HG03108 (cell line): Measurements from ENCODE around the gene AKAP8.
"Not testable (repeated sequence)": the region's sequence is repeated elsewhere in the genome, so short reads cannot be mapped to it uniquely, and the experiment has no call there.

Experiments used
- ATAC-seq: cut with Tn5 transposase; IDR thresholded peaks from one replicate; pipeline ENCODE4 v1.9.1; 2021; ENCODE audit warnings: moderate library complexity; ENCODE audit not compliant: unreplicated experiment

AKAP8 gene

GRCh38 chr19:15404097-15404779, 24.7 kb upstream of the AKAP8 start:
- ATAC-seq = no peak

DNA sequence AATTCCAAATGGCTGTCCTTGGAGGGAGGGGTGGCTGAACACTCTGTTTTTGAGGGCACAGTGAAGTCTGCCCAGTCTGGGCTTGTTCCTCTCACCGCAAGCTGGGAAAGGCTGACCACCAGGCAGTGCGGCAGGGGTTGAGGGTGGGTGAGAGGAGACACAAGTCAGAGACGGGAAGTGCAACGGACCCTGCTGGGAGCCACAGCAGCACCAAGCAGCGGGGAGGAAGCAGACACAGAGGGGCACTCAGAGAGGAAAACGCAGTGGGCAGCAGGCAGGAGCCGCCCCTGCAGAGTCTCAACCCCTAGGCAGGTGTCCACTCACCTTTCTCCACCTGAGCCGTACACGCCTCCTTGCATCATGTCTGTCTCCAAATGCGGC, 23.6 kb upstream of the AKAP8 start:
- no peak for ATAC-seq

- ATAC-seq = no peak
Observed at GRCh38 chr19:15402411-15403150, 23.0 kb upstream of the AKAP8 start.

DNA sequence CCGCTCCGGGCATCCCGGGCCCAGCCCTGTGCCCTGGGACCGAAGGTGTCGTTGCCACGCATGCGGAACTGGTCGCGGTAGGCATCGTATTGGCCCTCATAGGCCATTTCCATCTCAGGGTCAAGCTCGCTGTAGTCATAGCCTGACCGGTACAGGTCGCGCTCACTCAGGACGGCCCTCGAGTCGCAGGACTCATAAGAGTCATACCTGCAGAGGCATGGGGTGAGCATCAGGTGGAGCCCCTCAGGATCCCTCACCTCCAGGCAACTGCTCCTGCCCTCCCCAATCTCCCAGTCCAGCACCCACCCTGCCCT, 21.8 kb upstream of the AKAP8 start:
- ATAC-seq = no peak

DNA sequence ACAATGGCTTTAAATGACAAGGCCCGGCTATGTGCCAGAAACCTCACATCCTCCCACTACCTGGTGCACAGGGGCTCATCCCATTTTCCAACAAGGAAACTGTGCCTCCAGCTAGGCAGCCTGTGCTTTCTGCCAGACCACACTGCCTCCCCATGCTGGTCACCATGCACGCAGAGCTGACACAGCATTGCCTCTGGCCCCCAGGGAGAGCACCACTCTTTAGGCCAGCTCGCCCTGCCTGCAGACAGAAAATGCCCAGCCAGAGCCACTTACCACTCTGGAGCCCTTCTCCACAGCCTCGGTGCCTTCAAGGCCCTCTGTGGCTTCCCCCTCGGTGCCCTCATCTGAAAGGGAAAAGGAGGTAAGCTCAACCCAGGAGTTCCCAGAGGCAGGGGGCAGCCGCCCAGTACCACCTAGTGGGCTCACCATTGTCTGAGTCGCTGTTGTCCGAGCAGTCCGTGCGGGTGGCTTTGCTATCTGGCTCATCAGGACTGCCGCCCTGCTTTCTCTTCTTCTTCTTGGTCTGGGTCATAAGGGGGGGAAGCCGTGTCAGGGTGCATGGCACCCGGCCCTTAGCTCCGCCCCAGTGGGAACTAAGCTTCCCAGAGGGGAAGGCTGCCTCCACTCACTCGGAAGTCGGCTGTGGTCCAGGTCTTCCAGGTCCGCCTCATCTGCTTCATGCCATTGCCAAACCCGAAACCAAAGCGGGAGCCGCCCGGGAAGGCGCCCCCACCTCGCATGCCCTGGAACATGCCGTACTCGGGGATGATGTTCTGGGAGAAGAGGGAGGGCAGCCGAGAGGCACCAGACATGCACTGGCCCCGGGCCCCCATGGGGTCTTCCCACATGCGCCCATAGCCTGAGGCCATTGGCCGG, 21.2 kb upstream of the AKAP8 start:
- ATAC-seq = no peak

GRCh38 chr19:15399635-15400034, 20.0 kb upstream of the AKAP8 start:
- no peak for ATAC-seq

DNA sequence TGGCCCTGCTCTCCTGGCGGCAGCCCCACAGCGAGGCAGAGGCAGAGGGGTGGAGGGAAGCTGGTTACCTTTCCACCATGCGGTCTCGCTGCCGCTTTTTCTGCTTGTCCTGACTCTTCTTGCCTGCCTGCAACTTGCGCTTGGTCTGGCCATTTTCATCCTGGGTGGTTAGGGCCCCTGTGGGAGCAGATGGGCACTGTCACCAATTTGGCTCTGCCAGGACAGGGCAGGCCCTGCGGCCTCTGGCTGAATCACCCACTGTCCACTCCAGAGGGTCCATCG, 19.6 kb upstream of the AKAP8 start:
- no peak for ATAC-seq

- no peak for ATAC-seq
Observed at GRCh38 chr19:15398501-15399233, 19.1 kb upstream of the AKAP8 start.

DNA sequence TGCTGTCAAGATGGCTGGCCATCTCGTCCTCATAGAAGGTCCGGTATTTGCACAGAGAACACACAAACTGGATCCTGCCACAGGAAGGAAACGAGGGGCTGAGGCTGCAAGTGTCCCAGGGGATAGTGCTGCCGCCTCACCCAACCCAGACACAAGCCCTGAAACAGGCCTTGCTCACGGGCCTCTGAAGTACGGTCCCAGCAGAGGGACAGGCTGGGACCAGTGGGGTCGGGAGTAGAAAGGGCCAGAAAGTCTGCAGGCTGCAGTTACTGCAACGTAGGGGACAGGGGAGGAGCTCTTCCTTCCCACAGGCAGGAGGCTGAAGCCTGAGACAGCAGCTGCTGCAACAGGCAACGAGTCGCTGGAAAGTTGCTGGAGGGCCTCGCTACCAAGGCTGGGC, 18.2 kb upstream of the AKAP8 start:
- no peak for ATAC-seq

DNA sequence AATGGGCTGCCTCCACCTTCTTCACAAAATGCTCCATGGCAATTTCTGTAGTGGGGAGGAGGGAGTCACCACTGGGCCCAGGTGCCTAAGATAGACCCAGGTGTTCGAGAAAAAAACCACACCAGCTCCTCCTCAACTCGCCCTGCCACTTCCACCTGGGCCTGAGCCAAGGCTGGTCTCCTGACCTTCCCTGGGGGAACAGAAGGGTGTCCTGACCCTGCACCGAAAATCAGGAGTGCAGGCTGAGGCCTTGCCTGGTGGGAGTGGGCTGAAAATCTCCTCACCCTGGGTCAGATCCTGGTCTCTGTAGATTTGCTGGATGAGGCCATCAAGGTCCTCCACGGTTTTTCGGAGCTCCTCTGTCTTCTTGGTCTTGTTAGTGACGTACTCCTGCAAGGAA, 17.6 kb upstream of the AKAP8 start:
- no peak for ATAC-seq

GRCh38 chr19:15396436-15396835, 16.8 kb upstream of the AKAP8 start:
- ATAC-seq = no peak

- not testable (repeated sequence) for ATAC-seq
Observed at GRCh38 chr19:15395251-15395650, 15.7 kb upstream of the AKAP8 start.

DNA sequence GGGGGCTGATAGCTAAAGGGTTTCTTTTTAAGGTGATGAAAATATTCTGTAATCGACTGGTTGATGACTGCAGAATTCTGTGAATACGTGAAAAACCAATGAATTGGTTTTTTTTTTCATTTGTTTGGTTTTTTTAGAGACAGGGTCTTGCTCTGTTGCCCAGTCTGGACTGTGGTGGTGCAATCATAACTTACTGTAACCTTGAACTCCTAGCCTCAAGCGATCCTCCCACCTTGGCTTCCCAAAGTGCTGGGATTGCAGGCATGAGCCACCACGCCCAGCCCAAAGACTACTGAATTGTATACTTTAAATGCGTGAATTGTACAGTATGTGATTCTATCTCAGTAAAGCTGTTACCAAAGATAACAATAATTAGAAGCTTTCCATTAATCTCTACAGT, 14.8 kb upstream of the AKAP8 start:
- no peak for ATAC-seq

DNA sequence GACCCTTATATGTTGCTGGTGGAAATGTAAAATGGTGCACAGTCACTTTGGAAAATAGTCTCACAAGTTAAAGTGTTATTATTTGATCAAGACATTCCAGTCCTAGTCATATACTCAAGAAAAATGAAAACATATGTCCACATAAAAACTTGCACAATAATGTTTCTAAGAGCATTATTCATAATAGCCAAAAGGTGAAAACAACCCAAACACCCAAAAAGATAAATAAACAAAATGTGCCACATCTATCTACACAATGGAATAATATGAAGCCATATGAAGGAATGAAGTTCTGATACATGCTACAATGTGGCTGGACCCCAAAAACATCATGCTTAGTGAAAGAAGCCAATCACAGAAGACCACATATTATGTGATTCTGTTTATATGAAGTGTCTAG, 14.4 kb upstream of the AKAP8 start:
- no peak for ATAC-seq

- no peak for ATAC-seq
Observed at GRCh38 chr19:15390814-15391213, 11.2 kb upstream of the AKAP8 start.

DNA sequence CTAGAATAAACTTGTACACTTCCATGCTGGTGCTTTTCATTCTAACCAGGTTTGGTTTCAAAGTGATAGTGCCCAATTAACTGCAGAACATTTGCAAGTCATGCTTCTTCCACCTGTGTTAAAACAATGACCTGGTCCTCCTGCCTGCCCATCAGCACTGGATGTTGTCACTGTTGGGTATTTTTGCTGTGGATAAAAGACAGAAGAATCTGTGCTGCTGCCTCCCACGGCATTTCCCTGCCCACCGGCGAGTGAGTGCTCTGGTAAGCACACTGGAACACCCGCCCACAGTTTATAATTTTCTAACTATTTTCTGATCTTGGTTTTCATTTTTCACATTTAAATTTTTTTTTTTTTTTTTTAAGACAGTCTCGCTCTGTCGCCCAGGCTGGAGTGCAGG, 2.3 kb upstream of the AKAP8 start:
- ATAC-seq = no peak

- ATAC-seq = no peak
Observed at GRCh38 chr19:15381429-15381828, 1.8 kb upstream of the AKAP8 start.

DNA sequence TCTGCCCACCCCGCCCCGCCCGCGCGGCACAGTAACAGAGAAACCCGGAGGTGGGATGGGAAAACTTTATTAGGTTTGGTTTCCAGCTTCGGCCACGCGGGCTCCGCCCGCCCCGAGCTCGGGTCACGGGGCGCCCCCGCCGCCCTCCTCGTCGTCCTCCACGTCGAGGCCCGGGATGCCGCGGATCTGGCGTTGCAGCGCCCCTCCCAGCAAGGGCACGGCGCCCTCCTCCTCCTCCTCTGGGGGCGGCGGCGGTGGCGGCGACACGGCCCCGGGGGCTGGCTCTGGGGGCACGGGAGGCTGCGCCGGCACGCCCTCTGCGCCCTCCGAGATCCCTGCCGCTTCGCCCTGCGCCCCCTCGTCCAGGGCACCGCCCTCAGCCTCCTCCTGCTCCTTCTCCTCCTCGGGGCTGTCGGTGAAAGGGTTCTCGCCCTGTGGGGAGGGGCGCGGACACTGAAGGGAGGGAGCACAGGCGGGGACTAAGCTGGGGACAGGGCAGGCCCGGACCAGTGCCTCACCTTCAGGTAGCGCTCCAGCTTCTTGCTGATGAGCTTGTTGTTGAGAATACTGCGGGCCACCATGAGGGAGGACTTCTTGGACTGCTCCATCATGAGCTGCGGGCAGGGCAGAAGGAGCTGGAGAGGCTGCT, 536 bp upstream of the AKAP8 start:
- ATAC-seq = peak; percentile 16

DNA sequence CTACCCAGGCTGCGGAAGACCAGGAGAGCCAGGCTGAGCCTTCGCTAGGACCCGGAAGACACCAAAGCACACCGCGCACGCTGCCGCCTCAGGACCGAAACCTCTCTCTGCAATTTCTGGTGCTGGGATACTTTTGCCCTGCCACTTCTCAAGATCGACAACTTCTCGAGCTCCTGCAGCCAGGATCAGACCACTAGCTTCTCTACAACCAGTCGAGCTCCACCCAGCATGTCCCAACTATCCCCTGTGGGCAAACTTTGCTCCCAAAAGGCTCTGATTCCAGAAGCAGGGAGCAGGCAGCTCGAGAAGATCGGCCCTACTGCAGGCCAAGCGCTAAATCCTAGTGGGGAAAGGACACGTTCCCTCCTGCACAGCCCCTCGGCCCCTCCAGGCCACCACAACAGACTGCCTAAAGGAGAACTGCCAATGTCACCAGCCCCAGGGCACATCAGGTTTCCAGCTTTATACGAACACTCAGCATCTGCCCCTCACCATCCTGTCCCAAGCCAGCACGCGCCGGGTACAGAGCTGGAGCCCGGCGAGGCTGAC, 979 bp downstream of the AKAP8 start:
- ATAC-seq = no peak

DNA sequence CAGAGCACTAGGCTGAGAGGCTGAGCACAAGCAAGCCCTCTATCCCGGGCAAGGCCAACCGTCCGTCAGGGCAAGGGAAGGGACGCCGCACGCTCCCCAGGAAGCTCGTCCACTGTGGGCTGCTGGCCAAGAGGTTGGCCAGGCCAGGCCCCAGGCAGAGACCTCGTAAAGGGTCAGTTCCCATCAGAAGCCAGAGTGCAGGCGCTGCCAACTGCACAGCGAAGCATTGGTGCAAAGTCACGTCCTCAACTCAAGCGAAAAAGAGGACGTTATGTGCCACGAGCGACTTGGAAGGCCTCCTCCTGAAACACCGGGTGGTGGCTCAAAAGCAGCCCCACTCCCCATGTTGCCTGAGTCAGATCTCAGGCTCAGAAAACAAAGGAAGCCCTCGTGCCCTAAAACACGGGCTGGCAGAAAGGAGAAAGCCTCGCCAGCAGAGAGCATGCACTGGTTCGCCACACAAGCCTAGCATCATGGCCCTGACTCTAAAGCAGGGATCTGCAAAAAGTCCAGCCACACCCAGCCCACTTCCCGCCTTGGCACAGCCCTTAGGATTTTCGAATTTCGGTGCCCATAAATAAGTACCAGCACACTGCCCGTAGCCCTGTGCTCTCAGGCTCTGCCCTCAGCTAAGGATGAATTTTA, 4.7 kb downstream of the AKAP8 start:
- no peak for ATAC-seq
